Kidney (tissue), 14 donors: ENCODE data around the gene SGCG. TPM values are rescaled to one million over a fixed set of nuclear protein-coding genes. Genes with fewer than 3 reads are reported as not detected.

Experiments used
- DNase-seq, 5 donors: peaks; one replicate each; pipeline ENCODE4 v3.0.0-alpha.2; 2013 to 2020
- FAIRE-seq: peaks from 2 replicates; lab custom pipeline; 2012; peaks lifted over from hg19 to GRCh38; lab: Jason Lieb, UNC
- H3K27ac ChIP-seq, 2 donors: one replicate each; pipeline ENCODE4 v1.7.0; 2013; ENCODE audit warnings: low read depth in 2 of 2, low read length in 2 of 2, inconsistent platforms in 1 of 2
- H3K27me3 ChIP-seq: one replicate; pipeline ENCODE4 v1.7.1; 2013; ENCODE audit warnings: low read length, inconsistent platforms; ENCODE audit not compliant: control insufficient read depth, insufficient read depth
- H3K36me3 ChIP-seq, 3 donors: one replicate each; pipeline versions ENCODE4 v1.7.0 to v1.7.1; 2013; ENCODE audit warnings: low read length in 3 of 3, control low read depth in 1 of 3, inconsistent platforms in 1 of 3; ENCODE audit not compliant: insufficient read depth in 3 of 3, control insufficient read depth in 2 of 3
- H3K4me1 ChIP-seq, 3 donors: one replicate each; pipeline versions ENCODE4 v1.7.0 to v1.7.1; 2013; ENCODE audit warnings: low read length in 3 of 3, inconsistent platforms in 1 of 3, low read depth in 1 of 3; ENCODE audit not compliant: control insufficient read depth in 2 of 3, insufficient read depth in 2 of 3
- H3K4me3 ChIP-seq, 3 donors: one replicate each; pipeline versions ENCODE4 v1.7.0 to v1.8.1; 2013; ENCODE audit warnings: low read length in 3 of 3, control low read depth in 1 of 3, inconsistent platforms in 1 of 3
- H3K9ac ChIP-seq, 3 donors: one replicate each; pipeline versions ENCODE4 v1.7.0 to v1.7.1; 2013; ENCODE audit warnings: low read length in 3 of 3, control low read depth in 1 of 3, inconsistent platforms in 1 of 3
- H3K9me3 ChIP-seq, 3 donors: one replicate each; pipeline versions ENCODE4 v1.7.0 to v1.7.1; 2013; ENCODE audit warnings: low read length in 3 of 3, control low read depth in 1 of 3, inconsistent platforms in 1 of 3; ENCODE audit not compliant: control insufficient read depth in 2 of 3, insufficient read depth in 1 of 3
- intact Hi-C: fragments of 100-400 bp; cut with DNase I; formaldehyde crosslinking; loops from one replicate; pipeline ENCODE4 v1.11.1; 2022
- polyA plus RNA-seq: library from polyadenylated mRNA; stranded (reverse); fragments of 350-450 nt; fragmentation: Illumina TruSeq; extraction: RNeasy Lipid Tissue Mini Kit (QIAGEN cat#74804); gene quantifications from one replicate; pipeline ENCODE4 v1.2.3, GENCODE V29; 2014; ENCODE audit warnings: low read depth, low replicate concordance; ENCODE audit not compliant: insufficient read depth
- total RNA-seq: library from RNA; stranded (reverse); fragmentation: NEBNext Ultra II Directional; extraction: Animal tissue kit (Norgen Biotek cat#: 25700); gene quantifications from one replicate; pipeline ENCODE4 v1.2.1, GENCODE V29; 2021
- TF ChIP-seq, protein P1 (sequence below): IDR thresholded peaks from 3 replicates; pipeline ENCODE4 v1.5.1; 2012; ENCODE audit warnings: mild to moderate bottlenecking, moderate library complexity, borderline replicate concordance; ENCODE audit not compliant: insufficient read depth; ENCODE audit errors: extremely low read depth
- donor health status: control.
- donor health status: control.
- donor health status: control.
- donor health status: control.
- donor health status: control.
- donor health status: DM: yes; HTN: yes; CAD: no.
- donor health status: Normal renal cell carcinoma (clear cell type).

SGCG gene
- total and polyA plus RNA-seq, 2 donors from 2014 or later: 0.50 TPM; not detected in 1

DNA sequence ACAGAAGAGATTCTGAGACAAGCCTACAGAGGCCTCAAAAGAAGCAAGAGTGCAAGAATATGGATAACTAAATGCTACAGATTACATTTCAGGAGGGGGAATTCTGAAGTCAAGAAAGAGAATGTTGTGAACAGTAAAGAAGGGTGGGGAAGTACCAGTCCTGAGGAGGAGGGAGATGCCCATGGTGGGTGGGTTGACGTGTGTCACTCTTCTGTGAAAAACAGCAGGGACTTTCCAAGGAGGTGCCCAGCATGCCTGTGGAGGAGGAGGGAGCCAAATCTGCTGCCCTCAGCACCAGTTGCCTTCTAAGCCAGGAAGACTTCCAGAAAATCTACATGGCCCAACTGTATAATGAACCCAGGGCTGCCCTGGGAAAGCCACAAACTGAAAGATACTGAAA is 87.7 kb downstream of the SGCG start:
- H3K9me3 ChIP-seq: no peaks in the 10 kb centered on the region
- no peaks in the 10 kb centered on the region for H3K27me3 ChIP-seq
- no peak for DNase-seq
- intact Hi-C loops: no loop called here
- no peak overlapping the region for H3K9ac ChIP-seq
- no peaks in the 10 kb centered on the region for H3K4me1 ChIP-seq
- FAIRE-seq: no peak
- TF ChIP-seq, protein P1, sequence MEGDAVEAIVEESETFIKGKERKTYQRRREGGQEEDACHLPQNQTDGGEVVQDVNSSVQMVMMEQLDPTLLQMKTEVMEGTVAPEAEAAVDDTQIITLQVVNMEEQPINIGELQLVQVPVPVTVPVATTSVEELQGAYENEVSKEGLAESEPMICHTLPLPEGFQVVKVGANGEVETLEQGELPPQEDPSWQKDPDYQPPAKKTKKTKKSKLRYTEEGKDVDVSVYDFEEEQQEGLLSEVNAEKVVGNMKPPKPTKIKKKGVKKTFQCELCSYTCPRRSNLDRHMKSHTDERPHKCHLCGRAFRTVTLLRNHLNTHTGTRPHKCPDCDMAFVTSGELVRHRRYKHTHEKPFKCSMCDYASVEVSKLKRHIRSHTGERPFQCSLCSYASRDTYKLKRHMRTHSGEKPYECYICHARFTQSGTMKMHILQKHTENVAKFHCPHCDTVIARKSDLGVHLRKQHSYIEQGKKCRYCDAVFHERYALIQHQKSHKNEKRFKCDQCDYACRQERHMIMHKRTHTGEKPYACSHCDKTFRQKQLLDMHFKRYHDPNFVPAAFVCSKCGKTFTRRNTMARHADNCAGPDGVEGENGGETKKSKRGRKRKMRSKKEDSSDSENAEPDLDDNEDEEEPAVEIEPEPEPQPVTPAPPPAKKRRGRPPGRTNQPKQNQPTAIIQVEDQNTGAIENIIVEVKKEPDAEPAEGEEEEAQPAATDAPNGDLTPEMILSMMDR: no peak
- no peaks in the 10 kb centered on the region for H3K36me3 ChIP-seq
- no peak overlapping the region for H3K4me3 ChIP-seq
- H3K27ac ChIP-seq: no peak overlapping the region

GRCh38 chr13:23271331-23271730 is 90.6 kb downstream of the SGCG start:
- Histone ChIP-seq H3K36me3 (no peaks in the 10 kb centered on the region), H3K9me3 (no peaks in the 10 kb centered on the region), H3K27me3 (no peaks in the 10 kb centered on the region), H3K4me1 (no peaks in the 10 kb centered on the region), H3K27ac (no peak overlapping the region), H3K4me3 (no peak overlapping the region), H3K9ac (no peak overlapping the region)
- no peak for FAIRE-seq
- intact Hi-C loops: no loop called here
- no peak for DNase-seq
- TF ChIP-seq, protein P1: no peak

- H3K27me3 ChIP-seq: no peaks in the 10 kb centered on the region
- intact Hi-C loops: no loop called here
- FAIRE-seq (no peak), DNase-seq (no peak)
- H3K36me3 ChIP-seq: no peaks in the 10 kb centered on the region
- H3K9me3 ChIP-seq: no peaks in the 10 kb centered on the region
- no peaks in the 10 kb centered on the region for H3K4me1 ChIP-seq
- no peak overlapping the region for H3K9ac ChIP-seq
- no peak overlapping the region for H3K4me3 ChIP-seq
- TF ChIP-seq, protein P1: no peak
- no peak overlapping the region for H3K27ac ChIP-seq
Measured at GRCh38 chr13:23273498-23273897, 92.7 kb downstream of the SGCG start.

DNA sequence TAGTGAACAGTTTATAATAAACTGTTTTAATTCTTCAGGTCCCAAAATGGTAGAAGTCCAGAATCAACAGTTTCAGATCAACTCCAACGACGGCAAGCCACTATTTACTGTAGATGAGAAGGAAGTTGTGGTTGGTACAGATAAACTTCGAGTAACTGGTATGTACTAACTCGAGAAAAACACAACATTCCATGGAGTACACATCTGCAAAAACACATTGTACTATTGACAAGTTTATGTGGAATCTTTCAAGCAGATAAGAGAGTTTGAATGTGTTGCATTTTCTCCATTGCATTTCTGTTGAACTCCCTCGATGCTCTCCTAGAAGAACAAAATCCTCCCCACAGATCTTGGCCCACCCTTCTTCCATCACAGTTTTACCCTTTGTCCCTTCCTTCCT is 98.5 kb downstream of the SGCG start:
- no peak overlapping the region for H3K9ac ChIP-seq
- FAIRE-seq: no peak
- DNase-seq: no peak
- no peak overlapping the region for H3K4me3 ChIP-seq
- TF ChIP-seq, protein P1: no peak
- H3K27ac ChIP-seq: no peak overlapping the region
- H3K27me3 ChIP-seq: no peaks in the 10 kb centered on the region
- peaks cover 0 to 2% (median 0%) of the 10 kb centered on the region in 3 donors for H3K9me3 ChIP-seq
- no peaks in the 10 kb centered on the region for H3K4me1 ChIP-seq
- no peaks in the 10 kb centered on the region for H3K36me3 ChIP-seq
- intact Hi-C loops: no loop called here
